ENCODE data around the gene BTBD9. TPM values are rescaled to one million over a fixed set of nuclear protein-coding genes. Genes with fewer than 3 reads are reported as not detected.

The BTBD9 gene
- total and polyA plus RNA-seq, 2 donors (not counting 3 experiments of a cell fraction or from before 2014, with no cell fraction given), result 4.9 to 15.0 TPM

DNA sequence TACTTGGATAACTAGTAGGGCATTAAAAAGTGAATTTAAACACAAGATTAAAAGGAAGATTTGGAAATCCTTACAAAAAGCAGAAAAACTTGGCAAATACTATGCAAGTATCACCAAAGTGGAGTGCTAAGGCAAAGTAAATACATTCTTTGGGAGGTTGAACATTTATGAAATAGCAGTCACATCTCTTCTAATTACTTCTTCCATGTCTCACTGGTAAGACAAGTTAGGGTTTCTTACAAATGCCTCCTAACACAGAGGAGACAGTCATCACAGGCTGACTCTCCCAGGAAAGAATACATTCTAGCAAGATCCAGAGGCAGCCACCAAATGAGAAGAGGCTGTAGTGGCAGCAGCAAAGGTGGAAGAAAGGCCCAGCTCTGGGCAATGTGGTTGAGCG lies 298.2 kb downstream of the BTBD9 start:
- ChIA-PET CTCF (no interaction called here), POLR2A (no interaction called here)
- Histone ChIP-seq H3K27me3 (ENCODE audit: control insufficient read depth in 2 of 2, insufficient read depth in 2 of 2, low read length in 2 of 2) (no peaks in the 10 kb centered on the region), H3K4me2 (ENCODE audit: insufficient read depth, low read length) (no peak overlapping the region), H3K27ac (ENCODE audit: insufficient read depth, low read depth, low read length) (no peak overlapping the region), H3K9me3 (replicated peaks; ENCODE audit: control insufficient read depth, insufficient read depth, low read length) (no peaks in the 10 kb centered on the region), H3K36me3 (ENCODE audit: control insufficient read depth in 2 of 2, extremely low read depth in 1 of 2, insufficient read depth in 2 of 2, low read length in 2 of 2) (peaks cover 0 to 1% of the 10 kb centered on the region in 2 experiments), H3K4me1 (ENCODE audit: control insufficient read depth, extremely low read depth, insufficient read depth, low read length) (peaks cover 2% of the 10 kb centered on the region), H4K20me1 (replicated peaks; ENCODE audit: control insufficient read depth, extremely low read depth, insufficient read depth, low read length) (no peaks in the 10 kb centered on the region), H3K9ac (replicated peaks; ENCODE audit: extremely low read depth, insufficient read depth, low read length) (no peak overlapping the region), H3K9me1 (replicated peaks; ENCODE audit: control insufficient read depth, extremely low read depth, insufficient read depth, low read length) (no peaks in the 10 kb centered on the region), H3K4me3 (replicated peaks in 1 of 3; ENCODE audit: insufficient read depth in 1 of 3, low read depth in 1 of 3, low read length in 3 of 3) (no peak overlapping the region), H3K79me2 (ENCODE audit: control insufficient read depth, insufficient read depth, low read length) (no peaks in the 10 kb centered on the region), H2AFZ (ENCODE audit: low read depth, low read length) (no peak overlapping the region)
- FAIRE-seq (no peak), DNase-seq (ENCODE audit: low read depth, low spot score) (no peak)
- BruUV-seq (replicated peaks), result no TSS peak
- dilution Hi-C loops (cut with MboI; ENCODE audit: extremely low pct_ligation_motif_present, low sequenced_read_pairs), result no loop called here
- intact Hi-C loops (cut with micrococcal nuclease), result no loop called here
- TF ChIP-seq, protein P1, sequence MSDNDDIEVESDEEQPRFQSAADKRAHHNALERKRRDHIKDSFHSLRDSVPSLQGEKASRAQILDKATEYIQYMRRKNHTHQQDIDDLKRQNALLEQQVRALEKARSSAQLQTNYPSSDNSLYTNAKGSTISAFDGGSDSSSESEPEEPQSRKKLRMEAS (IDR thresholded peaks at IDR 0.05; ENCODE audit: insufficient read depth, insufficient read length), result no peak
- TF ChIP-seq GATA2 (IDR thresholded peaks at IDR 0.05; ENCODE audit: insufficient read depth, insufficient read length, low read depth, low read length) (no peak), MYC (IDR thresholded peaks at IDR 0.05; ENCODE audit: low read depth, low read length) (no peak), EZH2 (IDR thresholded peaks at IDR 0.05; ENCODE audit: borderline replicate concordance, low read depth, low read length, severe bottlenecking) (no peak), POLR2A (IDR thresholded peaks at IDR 0.05; ENCODE audit: low read depth, low read length) (no peak), FOS (IDR thresholded peaks at IDR 0.05; ENCODE audit: borderline replicate concordance, insufficient read depth, low read length) (no peak)
- TF ChIP-seq, protein P2, sequence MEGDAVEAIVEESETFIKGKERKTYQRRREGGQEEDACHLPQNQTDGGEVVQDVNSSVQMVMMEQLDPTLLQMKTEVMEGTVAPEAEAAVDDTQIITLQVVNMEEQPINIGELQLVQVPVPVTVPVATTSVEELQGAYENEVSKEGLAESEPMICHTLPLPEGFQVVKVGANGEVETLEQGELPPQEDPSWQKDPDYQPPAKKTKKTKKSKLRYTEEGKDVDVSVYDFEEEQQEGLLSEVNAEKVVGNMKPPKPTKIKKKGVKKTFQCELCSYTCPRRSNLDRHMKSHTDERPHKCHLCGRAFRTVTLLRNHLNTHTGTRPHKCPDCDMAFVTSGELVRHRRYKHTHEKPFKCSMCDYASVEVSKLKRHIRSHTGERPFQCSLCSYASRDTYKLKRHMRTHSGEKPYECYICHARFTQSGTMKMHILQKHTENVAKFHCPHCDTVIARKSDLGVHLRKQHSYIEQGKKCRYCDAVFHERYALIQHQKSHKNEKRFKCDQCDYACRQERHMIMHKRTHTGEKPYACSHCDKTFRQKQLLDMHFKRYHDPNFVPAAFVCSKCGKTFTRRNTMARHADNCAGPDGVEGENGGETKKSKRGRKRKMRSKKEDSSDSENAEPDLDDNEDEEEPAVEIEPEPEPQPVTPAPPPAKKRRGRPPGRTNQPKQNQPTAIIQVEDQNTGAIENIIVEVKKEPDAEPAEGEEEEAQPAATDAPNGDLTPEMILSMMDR (IDR thresholded peaks at IDR 0.05; ENCODE audit: extremely low read depth in 1 of 2, insufficient read depth in 1 of 2, low read depth in 1 of 2, low read length in 2 of 2), result no peak

All from endothelial cell of umbilical vein (primary cell).